ENCODE results near the gene DPP10. TPM values are rescaled to one million over a fixed set of nuclear protein-coding genes. Genes with fewer than 3 reads are reported as not detected.

The DPP10 gene
- total RNA-seq, 3 donors from 2014 or later, result 0.29 to 0.33 (median 0.32) TPM

DNA sequence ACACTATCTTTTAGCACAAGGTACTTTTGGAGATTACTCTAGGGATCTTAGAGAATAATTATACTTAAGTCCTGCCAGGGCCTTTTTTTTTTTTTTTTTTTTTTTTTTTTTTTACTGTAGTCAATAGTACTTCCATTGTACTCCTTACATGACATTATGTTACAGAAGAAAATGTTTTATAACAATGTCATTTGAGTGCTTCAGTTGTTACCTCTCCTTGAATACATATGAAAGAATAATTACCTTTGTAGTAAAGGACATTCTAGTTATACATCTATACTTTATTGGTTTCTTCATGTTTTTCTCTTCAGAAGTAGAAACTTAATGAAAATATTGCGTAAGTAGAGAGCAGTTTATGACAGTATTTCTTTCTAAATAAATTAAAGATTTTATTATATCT is 834.9 kb downstream of the DPP10 start:
- no peaks in the 10 kb centered on the region for H3K36me3 ChIP-seq
- H3K4me3 ChIP-seq, result no peak overlapping the region
- intact Hi-C loops (cut with DNase I; ENCODE audit: low total_unique reads), result no loop called here
- no peak overlapping the region for H3K27ac ChIP-seq
- H3K4me1 ChIP-seq, result no peaks in the 10 kb centered on the region
- TF ChIP-seq POLR2AphosphoS5 (IDR thresholded peaks at IDR 0.05), result no peak
- TF ChIP-seq POLR2A (IDR thresholded peaks at IDR 0.05), result no peak
- TF ChIP-seq, protein P1, sequence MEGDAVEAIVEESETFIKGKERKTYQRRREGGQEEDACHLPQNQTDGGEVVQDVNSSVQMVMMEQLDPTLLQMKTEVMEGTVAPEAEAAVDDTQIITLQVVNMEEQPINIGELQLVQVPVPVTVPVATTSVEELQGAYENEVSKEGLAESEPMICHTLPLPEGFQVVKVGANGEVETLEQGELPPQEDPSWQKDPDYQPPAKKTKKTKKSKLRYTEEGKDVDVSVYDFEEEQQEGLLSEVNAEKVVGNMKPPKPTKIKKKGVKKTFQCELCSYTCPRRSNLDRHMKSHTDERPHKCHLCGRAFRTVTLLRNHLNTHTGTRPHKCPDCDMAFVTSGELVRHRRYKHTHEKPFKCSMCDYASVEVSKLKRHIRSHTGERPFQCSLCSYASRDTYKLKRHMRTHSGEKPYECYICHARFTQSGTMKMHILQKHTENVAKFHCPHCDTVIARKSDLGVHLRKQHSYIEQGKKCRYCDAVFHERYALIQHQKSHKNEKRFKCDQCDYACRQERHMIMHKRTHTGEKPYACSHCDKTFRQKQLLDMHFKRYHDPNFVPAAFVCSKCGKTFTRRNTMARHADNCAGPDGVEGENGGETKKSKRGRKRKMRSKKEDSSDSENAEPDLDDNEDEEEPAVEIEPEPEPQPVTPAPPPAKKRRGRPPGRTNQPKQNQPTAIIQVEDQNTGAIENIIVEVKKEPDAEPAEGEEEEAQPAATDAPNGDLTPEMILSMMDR (IDR thresholded peaks at IDR 0.05), result no peak
- no peak for DNase-seq (ENCODE audit: low spot score in 2 of 2)
- no peaks in the 10 kb centered on the region for H3K9me3 ChIP-seq
- no peaks in the 10 kb centered on the region for H3K27me3 ChIP-seq

DNA sequence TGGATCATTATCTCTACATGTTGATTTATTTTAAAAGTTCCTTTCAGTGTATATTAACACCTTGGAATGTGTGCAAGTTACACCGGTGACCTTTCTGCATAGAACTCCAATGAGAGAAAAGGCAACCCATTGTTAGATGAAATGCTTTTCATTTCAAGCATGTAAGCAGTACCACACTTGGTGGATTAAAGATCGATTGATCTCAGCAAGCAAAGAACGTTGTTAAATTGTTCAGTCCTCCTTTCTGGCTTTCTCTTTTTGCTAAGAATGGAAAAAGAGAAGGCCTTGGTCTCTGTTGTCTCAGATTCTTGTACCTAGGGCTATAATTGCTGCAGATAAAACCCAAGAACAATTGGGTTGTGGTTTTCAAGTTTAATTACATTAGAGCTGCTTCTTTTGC is 843.0 kb downstream of the DPP10 start:
- H3K4me3 ChIP-seq, result no peak overlapping the region
- intact Hi-C loops (cut with DNase I; ENCODE audit: low total_unique reads), result no loop called here
- H3K9me3 ChIP-seq, result no peaks in the 10 kb centered on the region
- H3K27ac ChIP-seq, result no peak overlapping the region
- no peaks in the 10 kb centered on the region for H3K36me3 ChIP-seq
- no peaks in the 10 kb centered on the region for H3K27me3 ChIP-seq
- no peak for DNase-seq (ENCODE audit: low spot score in 2 of 2)
- H3K4me1 ChIP-seq, result no peaks in the 10 kb centered on the region
- TF ChIP-seq, protein P1 (IDR thresholded peaks at IDR 0.05), result no peak
- no peak for TF ChIP-seq POLR2AphosphoS5 (IDR thresholded peaks at IDR 0.05)
- no peak for TF ChIP-seq POLR2A (IDR thresholded peaks at IDR 0.05)

DNA sequence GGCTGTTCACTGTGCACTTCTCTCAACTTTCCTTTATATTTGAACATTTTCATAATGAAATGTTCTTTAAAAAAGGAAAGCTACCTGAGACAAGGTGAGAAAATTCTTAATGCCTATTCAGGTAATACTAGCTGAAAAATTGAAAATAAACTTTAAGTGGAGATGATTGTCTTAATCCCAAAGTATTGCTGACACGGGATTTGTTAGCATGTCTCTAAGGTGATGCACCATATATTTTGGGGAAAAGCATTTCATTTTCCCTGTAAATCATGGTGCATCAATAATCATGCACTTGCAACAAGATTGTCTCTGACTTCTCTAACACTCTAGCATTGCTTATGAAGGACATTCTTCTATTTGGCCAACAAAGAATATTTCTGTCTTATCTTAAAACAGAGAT is 848.0 kb downstream of the DPP10 start:
- TF ChIP-seq POLR2A (IDR thresholded peaks at IDR 0.05), result no peak
- no peak for TF ChIP-seq POLR2AphosphoS5 (IDR thresholded peaks at IDR 0.05)
- TF ChIP-seq, protein P1 (IDR thresholded peaks at IDR 0.05), result no peak
- Histone ChIP-seq H3K27ac (no peak overlapping the region), H3K4me3 (no peak overlapping the region), H3K9me3 (no peaks in the 10 kb centered on the region), H3K36me3 (no peaks in the 10 kb centered on the region), H3K4me1 (no peaks in the 10 kb centered on the region), H3K27me3 (no peaks in the 10 kb centered on the region)
- DNase-seq (ENCODE audit: low spot score in 2 of 2), result no peak
- intact Hi-C loops (cut with DNase I; ENCODE audit: low total_unique reads), result no loop called here

DNA sequence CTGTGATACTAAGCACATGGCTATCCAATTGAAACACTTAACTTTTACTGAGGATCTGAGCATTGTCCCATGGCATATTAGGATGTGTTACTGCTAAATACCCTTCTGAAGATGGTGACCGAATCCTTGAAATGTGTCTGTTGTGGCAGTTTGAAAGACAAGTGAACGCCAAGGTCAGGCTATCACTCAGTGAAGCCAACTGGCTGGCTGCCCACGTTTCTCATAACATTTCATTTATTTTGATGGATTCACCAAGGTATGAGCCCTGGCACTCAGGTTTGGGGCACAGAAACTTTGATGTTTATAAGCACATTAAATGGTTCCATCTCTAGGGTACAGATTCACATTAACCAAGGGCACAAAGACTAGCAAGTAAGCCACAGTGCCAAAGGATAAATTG is 850.3 kb downstream of the DPP10 start:
- H3K9me3 ChIP-seq, result no peaks in the 10 kb centered on the region

DNA sequence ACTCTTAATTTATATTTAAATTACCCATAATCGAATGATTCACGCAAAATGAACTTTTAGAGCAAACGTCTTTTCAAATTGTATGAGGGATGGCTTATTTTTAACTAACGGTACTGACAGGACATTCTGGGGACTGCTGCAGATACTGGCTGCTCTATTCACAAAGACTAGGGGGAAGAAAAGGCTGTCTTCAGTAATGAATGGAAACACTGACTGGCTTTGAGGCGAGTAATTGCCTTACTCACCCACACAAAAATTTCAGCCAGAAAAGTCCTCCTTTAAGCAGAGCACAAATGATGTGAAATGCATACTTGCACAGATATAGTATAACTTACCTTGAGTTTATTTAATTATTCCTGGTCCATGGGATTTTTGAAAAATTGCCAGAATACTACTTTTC is 852.6 kb downstream of the DPP10 start:
- Histone ChIP-seq H3K36me3 (no peaks in the 10 kb centered on the region), H3K27ac (no peak overlapping the region), H3K9me3 (no peaks in the 10 kb centered on the region), H3K4me3 (no peak overlapping the region), H3K4me1 (no peaks in the 10 kb centered on the region), H3K27me3 (no peaks in the 10 kb centered on the region)
- intact Hi-C loops (cut with DNase I; ENCODE audit: low total_unique reads), result no loop called here
- DNase-seq (ENCODE audit: low spot score in 2 of 2), result no peak
- TF ChIP-seq POLR2AphosphoS5 (IDR thresholded peaks at IDR 0.05) (no peak), POLR2A (IDR thresholded peaks at IDR 0.05) (no peak)
- TF ChIP-seq, protein P1 (IDR thresholded peaks at IDR 0.05), result no peak

More for the DNA sequence above, 850.3 kb downstream of the DPP10 start:
- Histone ChIP-seq H3K27ac (no peak overlapping the region), H3K4me1 (no peaks in the 10 kb centered on the region), H3K27me3 (no peaks in the 10 kb centered on the region), H3K36me3 (no peaks in the 10 kb centered on the region), H3K4me3 (no peak overlapping the region)
- DNase-seq (ENCODE audit: low spot score in 2 of 2), result no peak
- intact Hi-C loops (cut with DNase I; ENCODE audit: low total_unique reads), result no loop called here
- no peak for TF ChIP-seq POLR2AphosphoS5 (IDR thresholded peaks at IDR 0.05)
- TF ChIP-seq, protein P1 (IDR thresholded peaks at IDR 0.05), result no peak
- no peak for TF ChIP-seq POLR2A (IDR thresholded peaks at IDR 0.05)
